GM12891 (cell line): ENCODE results near the gene GPC6.

Source experiments
- DNase-seq: peaks from one replicate; pipeline ENCODE4 v3.0.0; 2011; ENCODE audit warnings: low spot score; ENCODE audit not compliant: insufficient read length
- FAIRE-seq: peaks from 2 replicates; lab custom pipeline; 2011; peaks lifted over from hg19 to GRCh38; lab: Jason Lieb, UNC
- PAX5 ChIP-seq: IDR thresholded peaks from 2 replicates; pipeline ENCODE4 v1.6.1; 2011; ENCODE audit warnings: low read length, moderate library complexity, mild to moderate bottlenecking; ENCODE audit not compliant: insufficient read depth, severe bottlenecking
- POLR2A ChIP-seq: IDR thresholded peaks from 2 replicates; pipeline ENCODE4 v1.6.1; 2011; ENCODE audit warnings: low read depth, low read length, control low read depth
- POLR2AphosphoS5 ChIP-seq: IDR thresholded peaks from 2 replicates; pipeline ENCODE4 v1.6.1; 2011; ENCODE audit warnings: low read depth, low read length, control low read depth
- POU2F2 ChIP-seq: IDR thresholded peaks from 2 replicates; pipeline ENCODE4 v1.6.1; 2011; ENCODE audit warnings: low read depth, mild to moderate bottlenecking, control low read depth, low read length, moderate library complexity
- SPI1 ChIP-seq: IDR thresholded peaks from 2 replicates; pipeline ENCODE4 v1.6.1; 2011; ENCODE audit warnings: low read depth, low read length, control low read depth
- TAF1 ChIP-seq: IDR thresholded peaks from 2 replicates; pipeline ENCODE4 v1.6.1; 2011; ENCODE audit warnings: low read depth, low read length, control low read depth

GPC6 gene

DNA sequence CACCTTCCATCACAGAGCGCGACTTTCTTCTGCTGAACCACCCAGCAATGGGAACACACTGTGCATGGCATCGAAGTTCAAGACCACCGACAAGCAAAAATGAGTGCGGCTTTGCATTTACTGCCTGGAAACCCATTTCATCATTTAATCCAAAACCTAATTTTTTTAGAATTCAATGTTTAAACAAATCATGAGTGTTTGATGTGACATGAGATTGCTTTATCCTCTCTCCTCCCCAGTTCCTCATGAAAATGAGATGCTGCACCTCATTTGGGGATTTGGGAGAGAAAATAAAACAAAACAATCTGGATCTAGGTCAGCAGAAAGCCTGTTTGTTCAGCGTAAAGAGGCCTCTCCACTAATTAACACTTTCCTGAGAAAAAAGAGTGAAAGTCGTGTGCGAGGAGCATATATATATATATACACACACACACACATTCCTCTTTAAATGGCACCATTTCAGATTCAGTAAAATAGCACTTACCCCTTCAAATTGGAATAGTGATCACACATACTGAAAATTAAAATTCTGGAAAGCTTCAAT is 1126.6 kb downstream of the GPC6 start:
- FAIRE-seq, result no peak
- no peak for DNase-seq
- no peak for TF ChIP-seq POLR2A
- no peak for TF ChIP-seq SPI1
- TF ChIP-seq TAF1, result no peak
- TF ChIP-seq POLR2AphosphoS5, result no peak
- no peak for TF ChIP-seq PAX5
- no peak for TF ChIP-seq POU2F2

DNA sequence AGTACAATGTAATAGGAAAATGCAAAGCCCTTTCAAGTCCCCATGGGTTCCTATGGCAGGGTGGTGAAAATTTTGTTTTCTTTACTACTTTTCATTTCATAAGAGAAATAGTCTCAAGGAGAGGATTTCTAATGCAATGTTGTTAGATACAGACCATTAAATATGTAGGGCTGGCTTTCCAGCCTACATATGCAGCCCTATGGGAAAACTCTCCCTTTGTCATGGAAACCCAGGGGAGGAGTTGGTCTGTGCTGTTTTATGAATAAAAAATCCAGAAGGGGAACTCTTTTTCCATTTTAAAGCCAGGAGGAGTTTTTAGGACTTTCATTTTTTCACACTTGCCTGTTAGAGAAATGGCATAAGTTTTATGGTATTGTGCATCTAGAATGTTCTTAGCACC is 1133.3 kb downstream of the GPC6 start:
- no peak for FAIRE-seq
- TF ChIP-seq SPI1 (no peak), TAF1 (no peak), POLR2A (no peak), POU2F2 (no peak), POLR2AphosphoS5 (no peak), PAX5 (no peak)
- DNase-seq, result no peak

DNA sequence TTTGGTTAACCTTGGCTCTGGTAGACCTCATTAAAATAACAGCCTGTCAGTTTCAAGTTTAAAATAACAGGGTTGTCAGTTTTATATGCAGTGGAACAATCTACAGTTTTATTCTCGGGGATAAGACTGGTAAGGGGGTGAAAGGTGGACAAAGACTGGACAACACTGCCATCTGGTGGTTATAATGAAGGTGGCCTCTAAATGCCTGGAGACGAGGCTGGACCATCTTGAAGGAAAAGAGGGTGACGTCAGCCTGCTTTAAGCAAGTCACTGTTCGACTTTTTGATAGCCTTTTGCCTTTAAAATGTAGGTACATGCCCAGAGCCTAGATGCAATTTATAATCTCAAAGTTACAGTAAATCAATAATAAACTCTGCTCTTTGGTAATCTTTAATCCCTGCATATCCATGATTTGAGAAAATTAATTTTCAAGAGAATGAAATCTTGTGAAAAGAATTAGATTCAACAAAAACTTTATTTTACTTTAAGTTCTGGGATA is 1135.9 kb downstream of the GPC6 start:
- DNase-seq (peak; percentile 45), FAIRE-seq (peak; percentile 95)
- TF ChIP-seq POLR2AphosphoS5 (no peak), SPI1 (no peak), POU2F2 (no peak), POLR2A (no peak), TAF1 (no peak), PAX5 (no peak)

DNA sequence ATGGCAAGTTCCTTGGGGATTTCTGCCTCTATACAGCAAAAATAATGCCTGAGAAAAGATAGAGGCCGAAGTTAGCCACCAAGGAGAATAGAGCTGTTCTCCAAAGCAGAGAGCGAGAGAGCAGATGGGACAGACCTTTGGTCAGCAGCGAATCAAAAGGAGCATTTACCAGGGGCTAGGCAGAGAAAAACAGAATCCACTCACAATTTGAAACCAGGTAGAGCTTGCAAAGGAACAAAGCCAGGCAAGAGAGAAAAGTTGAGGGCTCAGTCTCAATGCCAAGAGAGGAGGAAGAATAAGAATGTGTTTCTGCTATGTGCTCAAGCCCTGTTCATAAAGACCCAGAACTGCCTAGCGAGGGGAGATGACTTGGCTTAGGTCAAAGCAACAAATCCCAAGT is 1140.1 kb downstream of the GPC6 start:
- FAIRE-seq (no peak), DNase-seq (no peak)
- no peak for TF ChIP-seq TAF1
- TF ChIP-seq POLR2AphosphoS5, result no peak
- TF ChIP-seq POLR2A, result no peak
- TF ChIP-seq SPI1, result no peak
- TF ChIP-seq PAX5, result no peak
- TF ChIP-seq POU2F2, result no peak

DNA sequence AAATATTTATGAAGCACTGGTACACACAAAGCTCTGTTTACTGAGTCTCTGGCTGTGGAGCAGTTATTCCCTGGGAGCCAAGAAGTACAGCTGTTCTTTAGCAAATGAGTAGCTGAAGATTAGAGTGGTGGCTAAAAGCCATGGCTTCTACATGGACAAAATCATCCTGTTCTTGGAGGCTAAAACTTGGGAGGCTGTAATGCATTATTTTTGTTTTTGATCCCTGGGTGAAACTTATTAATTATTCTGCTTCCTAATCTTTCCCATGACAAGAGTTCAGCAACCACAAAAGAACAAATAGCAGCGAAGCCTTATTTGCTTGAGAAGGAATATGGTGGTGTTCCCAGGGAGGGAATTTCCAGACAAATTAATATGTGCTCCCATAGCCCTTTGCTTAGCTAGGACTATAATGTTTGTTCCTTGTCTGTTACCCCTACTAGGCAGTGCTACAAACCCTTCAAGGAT is 1143.4 kb downstream of the GPC6 start:
- TF ChIP-seq POLR2A (no peak), PAX5 (no peak), POLR2AphosphoS5 (no peak), SPI1 (no peak), TAF1 (no peak)
- FAIRE-seq, result no peak

DNA sequence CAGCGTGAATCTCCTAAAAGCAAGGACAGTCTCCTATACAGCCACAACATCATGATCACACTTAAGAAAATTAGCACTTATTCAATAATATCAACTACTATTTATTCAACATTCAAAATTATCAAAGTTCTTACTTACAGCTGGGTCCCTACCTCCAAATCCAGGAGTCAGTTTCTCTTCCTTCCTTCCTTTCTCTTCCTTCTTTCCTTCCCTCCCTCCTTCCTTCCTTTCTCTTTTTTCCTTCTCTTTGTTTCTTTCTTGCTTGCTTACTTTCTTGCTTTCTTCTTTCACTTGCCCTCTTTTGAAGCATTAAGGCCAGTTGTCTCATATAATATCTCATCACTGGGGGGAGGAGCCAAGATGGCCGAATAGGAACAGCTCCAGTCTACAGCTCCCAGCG is 1145.2 kb downstream of the GPC6 start:
- FAIRE-seq, result no peak
- DNase-seq, result no peak
- TF ChIP-seq PAX5 (no peak), POLR2AphosphoS5 (no peak), SPI1 (no peak), TAF1 (no peak), POLR2A (no peak), POU2F2 (no peak)

More for the DNA sequence above, 1143.4 kb downstream of the GPC6 start:
- DNase-seq, result no peak

DNA sequence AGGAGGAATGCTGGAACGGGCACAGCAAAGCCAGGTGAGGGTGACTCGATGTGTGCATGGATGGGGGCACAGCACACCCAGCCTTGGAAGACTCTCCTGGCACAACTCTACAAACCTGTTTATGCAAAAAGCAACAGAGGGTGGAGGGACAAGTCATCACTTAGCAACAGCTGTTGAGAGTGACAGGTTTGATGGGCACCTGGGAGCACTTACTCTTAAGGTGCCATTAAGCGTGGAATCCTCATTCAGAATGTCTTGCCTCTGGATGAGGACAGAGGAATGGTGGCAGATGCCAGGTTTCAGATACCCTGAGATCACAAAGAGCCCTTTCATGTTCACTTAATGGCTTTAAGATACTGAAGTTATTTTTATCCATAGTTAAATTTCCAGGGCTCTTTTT is 1155.9 kb downstream of the GPC6 start:
- TF ChIP-seq POU2F2, result no peak
- TF ChIP-seq POLR2AphosphoS5, result no peak
- TF ChIP-seq POLR2A, result no peak
- no peak for TF ChIP-seq PAX5
- no peak for TF ChIP-seq TAF1
- TF ChIP-seq SPI1, result no peak
- no peak for DNase-seq
- no peak for FAIRE-seq

DNA sequence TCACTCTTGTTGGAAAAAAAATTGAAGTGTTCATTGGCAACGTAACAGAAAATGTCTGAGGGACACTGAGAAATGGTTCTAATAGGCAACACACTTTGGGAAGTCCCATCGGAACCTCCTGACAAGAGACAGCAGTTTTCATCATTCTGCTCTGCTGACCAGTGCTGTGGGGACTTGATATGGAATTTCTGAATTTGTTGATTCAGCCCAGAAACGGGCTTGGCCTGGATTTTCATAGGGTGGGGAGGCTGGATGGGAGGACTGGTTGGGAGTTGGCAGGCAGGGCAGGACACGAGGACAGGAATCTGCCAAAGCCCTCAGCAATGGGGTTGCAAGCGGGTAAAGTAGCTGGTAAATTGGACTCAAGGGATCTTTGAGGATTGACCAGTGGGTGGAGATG is 1156.4 kb downstream of the GPC6 start:
- TF ChIP-seq PAX5 (no peak), TAF1 (no peak), POU2F2 (no peak), POLR2A (no peak), SPI1 (no peak), POLR2AphosphoS5 (no peak)
- FAIRE-seq (no peak), DNase-seq (no peak)

DNA sequence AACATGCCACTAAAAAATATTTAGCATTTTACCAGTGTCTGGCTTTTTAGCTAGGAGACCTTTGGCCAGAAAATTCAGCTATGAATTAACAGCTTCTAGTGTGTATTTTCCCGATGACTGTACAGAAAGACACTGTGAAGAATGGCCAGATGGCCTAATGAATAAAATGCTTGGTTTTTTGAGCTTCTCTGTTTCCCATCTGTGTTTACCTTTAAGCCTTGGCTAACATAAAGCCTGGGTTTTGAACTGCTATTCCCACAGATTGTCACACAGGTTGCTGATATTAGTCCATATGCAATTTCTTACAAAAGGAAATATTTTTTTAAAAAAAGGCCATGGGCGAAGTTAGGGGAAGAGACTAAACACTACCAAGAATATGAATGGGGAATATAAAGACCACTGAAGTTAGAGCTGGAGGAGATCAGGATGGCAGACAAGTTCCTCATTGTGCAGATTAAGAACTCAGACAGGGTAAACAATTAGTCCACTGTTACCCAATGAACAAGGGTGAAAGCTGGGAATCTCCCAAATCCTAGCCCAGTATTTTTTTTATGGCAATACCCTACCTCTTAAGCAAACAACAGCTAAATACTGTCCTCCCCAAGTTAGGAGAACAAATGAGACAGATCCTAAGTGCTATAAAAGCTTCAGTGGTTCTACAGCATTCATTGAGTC is 1157.8 kb downstream of the GPC6 start:
- DNase-seq, result no peak
- no peak for FAIRE-seq

More for the DNA sequence above, 1157.8 kb downstream of the GPC6 start:
- TF ChIP-seq POLR2A, result no peak
- TF ChIP-seq TAF1, result no peak
- TF ChIP-seq PAX5, result no peak
- no peak for TF ChIP-seq SPI1
- no peak for TF ChIP-seq POLR2AphosphoS5
